ENCODE data around the gene CCL27.

DNA sequence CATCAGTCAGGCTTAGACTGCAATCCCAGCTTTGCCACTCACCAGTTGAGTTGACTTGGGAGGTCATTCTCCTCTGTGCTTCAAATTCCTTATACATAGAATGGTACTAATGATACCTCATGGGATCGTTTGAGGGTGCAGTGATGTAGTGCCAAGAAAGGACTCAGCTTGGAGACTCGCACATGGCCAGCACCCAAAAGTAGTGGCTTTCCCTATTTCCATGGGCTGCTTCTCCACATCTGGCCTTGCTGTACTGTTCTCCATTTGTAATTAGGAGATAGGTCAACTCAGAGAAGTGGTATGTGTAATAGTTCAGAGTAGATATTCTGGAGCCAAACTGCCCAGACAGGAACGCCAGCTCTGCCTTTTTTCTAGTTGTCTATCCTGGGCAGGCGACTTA lies 23.1 kb upstream of the CCL27 start:
- TF ChIP-seq, protein P1, sequence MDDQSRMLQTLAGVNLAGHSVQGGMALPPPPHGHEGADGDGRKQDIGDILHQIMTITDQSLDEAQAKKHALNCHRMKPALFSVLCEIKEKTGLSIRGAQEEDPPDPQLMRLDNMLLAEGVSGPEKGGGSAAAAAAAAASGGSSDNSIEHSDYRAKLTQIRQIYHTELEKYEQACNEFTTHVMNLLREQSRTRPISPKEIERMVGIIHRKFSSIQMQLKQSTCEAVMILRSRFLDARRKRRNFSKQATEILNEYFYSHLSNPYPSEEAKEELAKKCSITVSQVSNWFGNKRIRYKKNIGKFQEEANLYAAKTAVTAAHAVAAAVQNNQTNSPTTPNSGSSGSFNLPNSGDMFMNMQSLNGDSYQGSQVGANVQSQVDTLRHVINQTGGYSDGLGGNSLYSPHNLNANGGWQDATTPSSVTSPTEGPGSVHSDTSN (IDR thresholded peaks at IDR 0.05; ENCODE audit: insufficient replicate concordance, low read depth, low read length), result no peak
- TF ChIP-seq LARP7 (IDR thresholded peaks at IDR 0.05) (no peak), EP300 (IDR thresholded peaks at IDR 0.05; ENCODE audit: borderline replicate concordance in 1 of 2, control insufficient read depth in 1 of 2, low read depth in 2 of 2, low read length in 2 of 2) (no peak), ASH2L (IDR thresholded peaks at IDR 0.05; ENCODE audit: borderline replicate concordance, low read depth) (no peak), DPF2 (IDR thresholded peaks at IDR 0.05) (no peak)
